Measurements from ENCODE around the gene CD82. TPM values are rescaled to one million over a fixed set of nuclear protein-coding genes. Genes with fewer than 3 reads are reported as not detected.

The CD82 gene
- total RNA-seq, 2 experiments from 2014 or later: 193 to 208 TPM

DNA sequence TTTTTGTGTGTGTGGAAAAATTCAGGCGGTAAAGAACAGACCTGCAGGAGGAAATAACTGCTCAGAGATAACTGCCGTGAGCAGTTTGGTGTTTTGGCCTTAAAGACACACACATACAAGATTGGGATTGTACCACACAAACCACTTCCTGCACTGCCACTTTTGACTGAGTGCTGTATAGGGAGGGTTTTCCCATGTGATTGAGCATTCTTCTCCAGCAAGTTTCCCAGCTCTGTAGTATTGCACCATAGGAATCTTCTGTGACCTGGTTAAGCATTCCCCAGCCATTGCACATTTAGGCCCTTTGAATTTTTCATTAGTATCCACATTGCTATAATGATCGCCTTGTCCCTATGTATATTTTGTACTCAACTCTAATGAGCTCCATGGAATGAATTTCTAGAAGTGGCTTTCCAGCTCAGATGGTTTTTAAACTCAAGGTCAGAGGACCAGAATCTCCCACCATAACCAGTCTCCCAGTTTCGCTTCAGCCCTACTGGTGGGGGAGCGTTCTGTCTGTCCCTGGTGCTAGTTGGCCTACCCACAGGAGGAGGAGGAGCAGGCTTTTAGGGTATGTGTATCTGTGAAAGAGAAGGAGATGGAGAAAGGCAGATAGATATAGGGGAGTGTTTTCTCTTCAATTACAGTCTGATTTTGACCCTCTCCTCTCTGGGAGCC, 9.3 kb downstream of the CD82 start:
- Mint-ChIP-seq H3K4me1 (peaks cover 91% of the 10 kb centered on the region), H3K4me3 (peak overlapping the region; percentile 59), H3K9me3 (no peaks in the 10 kb centered on the region), H3K36me3 (ENCODE audit: low read depth) (peaks cover 74% of the 10 kb centered on the region), H3K27ac (peak overlapping the region; percentile 93), H3K27me3 (no peaks in the 10 kb centered on the region)
- ChIA-PET POLR2A (interaction anchor here (0.6 to 2.4 kb wide), 10 partner anchors 8 to 42 kb away, joined by 3 to 15 read pairs (median 8); partner anchors contain the start of gene CD82), CTCF (interaction anchor here (1.0 to 2.8 kb wide), 8 partner anchors 10 to 336 kb away, joined by 3 to 13 read pairs (median 6); partner anchors contain the start of gene CD82)
- DNase-seq: peak; percentile 71

- POLR2A ChIA-PET: interaction anchor here (1.1 to 2.4 kb wide), 7 partner anchors 8 to 42 kb away, joined by 3 to 15 read pairs (median 10); no protein-coding TSS in a partner anchor
These were observed 9.8 kb downstream of the CD82 start for GRCh38 chr11:44575288-44575672.

GRCh38 chr11:44575962-44576361, 10.5 kb downstream of the CD82 start:
- ChIA-PET POLR2A (interaction anchor here (0.7 to 1.6 kb wide), 4 partner anchors 10 to 20 kb away, joined by 3 to 9 read pairs (median 3); partner anchors contain the start of gene CD82), CTCF (interaction anchor here (1.4 to 2.8 kb wide), 2 partner anchors 19 to 41 kb away, joined by 4 to 9 read pairs; no protein-coding TSS in a partner anchor)
- peaks cover 72% of the 10 kb centered on the region for H3K36me3 Mint-ChIP-seq (ENCODE audit: low read depth)
- H3K4me3 Mint-ChIP-seq: no peak overlapping the region
- no peaks in the 10 kb centered on the region for H3K27me3 Mint-ChIP-seq
- no peak for DNase-seq
- peak overlapping the region; percentile 93 for H3K27ac Mint-ChIP-seq
- no peaks in the 10 kb centered on the region for H3K9me3 Mint-ChIP-seq
- H3K4me1 Mint-ChIP-seq: peaks cover 84% of the 10 kb centered on the region

More at GRCh38 chr11:44575288-44575672, 9.8 kb downstream of the CD82 start:
- DNase-seq: peak; percentile 31
- no peaks in the 10 kb centered on the region for H3K9me3 Mint-ChIP-seq
- no peaks in the 10 kb centered on the region for H3K27me3 Mint-ChIP-seq
- CTCF ChIA-PET: interaction anchor here (1.4 to 2.8 kb wide), 7 partner anchors 10 to 336 kb away, joined by 4 to 13 read pairs (median 6); partner anchors contain the start of gene CD82
- peaks cover 75% of the 10 kb centered on the region for H3K36me3 Mint-ChIP-seq (ENCODE audit: low read depth)
- peaks cover 88% of the 10 kb centered on the region for H3K4me1 Mint-ChIP-seq
- peak overlapping the region; percentile 59 for H3K4me3 Mint-ChIP-seq
- H3K27ac Mint-ChIP-seq: peak overlapping the region; percentile 93

DNA sequence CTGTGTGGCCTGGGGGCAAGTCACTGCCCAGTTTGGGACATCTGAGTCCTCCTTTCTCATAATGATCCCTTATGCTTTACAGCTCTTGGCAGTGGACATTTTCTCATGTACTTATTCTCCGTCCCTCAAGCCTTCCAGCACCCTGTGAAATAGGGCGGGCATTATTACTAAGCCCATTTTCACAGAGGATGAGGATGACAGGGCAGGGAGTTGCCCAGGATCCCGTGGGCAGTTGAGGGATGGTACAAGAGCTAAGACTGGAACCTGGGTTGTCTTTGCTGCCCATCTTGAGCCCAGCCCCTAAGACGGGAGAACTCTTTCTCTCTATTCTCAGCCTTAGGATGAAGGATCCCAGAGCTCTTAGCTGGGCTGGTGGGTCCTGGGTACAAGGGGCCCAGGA, 11.2 kb downstream of the CD82 start:
- CTCF ChIA-PET: interaction anchor here (1.4 kb wide), 1 partner anchor 40 kb away, joined by 4 read pairs; no protein-coding TSS in a partner anchor
- no peak overlapping the region for H3K4me3 Mint-ChIP-seq
- no peaks in the 10 kb centered on the region for H3K9me3 Mint-ChIP-seq
- DNase-seq: no peak
- no peak overlapping the region for H3K27ac Mint-ChIP-seq
- peaks cover 75% of the 10 kb centered on the region for H3K36me3 Mint-ChIP-seq (ENCODE audit: low read depth)
- POLR2A ChIA-PET: interaction anchor here (0.7 to 1.1 kb wide), 4 partner anchors 11 to 35 kb away, joined by 3 to 9 read pairs (median 4); partner anchors contain the start of gene CD82
- H3K27me3 Mint-ChIP-seq: no peaks in the 10 kb centered on the region
- peaks cover 78% of the 10 kb centered on the region for H3K4me1 Mint-ChIP-seq

GRCh38 chr11:44577231-44577830, 11.9 kb downstream of the CD82 start:
- Mint-ChIP-seq H3K4me1 (peaks cover 71% of the 10 kb centered on the region), H3K27ac (peak overlapping the region; percentile 61), H3K4me3 (no peak overlapping the region), H3K27me3 (no peaks in the 10 kb centered on the region), H3K9me3 (no peaks in the 10 kb centered on the region), H3K36me3 (ENCODE audit: low read depth) (peaks cover 75% of the 10 kb centered on the region)
- ChIA-PET POLR2A (interaction anchor here (0.9 to 2.2 kb wide), 5 partner anchors 8 to 35 kb away, joined by 3 to 8 read pairs (median 5); partner anchors contain the start of gene CD82), CTCF (interaction anchor here (0.7 to 2.1 kb wide), 5 partner anchors 18 to 40 kb away, joined by 3 to 5 read pairs (median 3); no protein-coding TSS in a partner anchor)
- no peak for DNase-seq

DNA sequence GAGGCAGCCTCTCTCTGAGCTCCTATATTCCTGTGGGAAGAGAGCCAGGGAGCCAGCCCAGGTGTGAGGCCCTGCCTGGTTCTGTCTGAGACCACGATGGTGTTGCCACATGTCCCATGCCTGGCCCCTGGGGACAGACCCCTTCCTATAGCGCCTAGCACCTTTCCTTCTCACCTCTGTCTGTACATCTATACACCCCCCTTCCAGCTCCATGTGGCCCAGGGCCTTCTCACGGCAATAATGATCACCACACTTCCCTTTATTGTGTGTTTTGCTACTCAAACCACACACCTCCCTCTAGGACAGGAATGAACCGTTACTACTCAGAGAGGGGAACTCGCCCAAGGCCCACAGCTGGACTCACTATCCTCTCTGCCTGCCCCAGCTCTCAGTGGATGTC, 12.8 kb downstream of the CD82 start:
- ChIA-PET POLR2A (interaction anchor here (1.2 to 2.2 kb wide), 5 partner anchors 9 to 18 kb away, joined by 3 to 8 read pairs (median 5); partner anchors contain the start of gene CD82), CTCF (interaction anchor here (0.7 to 2.1 kb wide), 5 partner anchors 19 to 39 kb away, joined by 3 to 5 read pairs (median 3); no protein-coding TSS in a partner anchor)
- Mint-ChIP-seq H3K27me3 (no peaks in the 10 kb centered on the region), H3K4me1 (peaks cover 64% of the 10 kb centered on the region), H3K4me3 (no peak overlapping the region), H3K9me3 (peaks cover 3% of the 10 kb centered on the region), H3K27ac (peak overlapping the region; percentile 44), H3K36me3 (ENCODE audit: low read depth) (peaks cover 76% of the 10 kb centered on the region)
- DNase-seq: no peak

- POLR2A ChIA-PET: interaction anchor here (1.2 to 2.2 kb wide), 4 partner anchors 10 to 17 kb away, joined by 3 to 8 read pairs (median 6); partner anchors contain the start of gene CD82
- no peak overlapping the region for H3K4me3 Mint-ChIP-seq
These were observed 13.9 kb downstream of the CD82 start for GRCh38 chr11:44579302-44579761.

GRCh38 chr11:44580701-44581100, 15.2 kb downstream of the CD82 start:
- Mint-ChIP-seq H3K4me1 (peaks cover 49% of the 10 kb centered on the region), H3K36me3 (ENCODE audit: low read depth) (peaks cover 75% of the 10 kb centered on the region), H3K27ac (no peak overlapping the region), H3K4me3 (no peak overlapping the region), H3K9me3 (peaks cover 3% of the 10 kb centered on the region), H3K27me3 (no peaks in the 10 kb centered on the region)
- ChIA-PET POLR2A (no interaction called here), CTCF (no interaction called here)
- no peak for DNase-seq

More at GRCh38 chr11:44579302-44579761, 13.9 kb downstream of the CD82 start:
- CTCF ChIA-PET: interaction anchor here (2.1 kb wide), 1 partner anchor 38 kb away, joined by 5 read pairs; no protein-coding TSS in a partner anchor
- peaks cover 78% of the 10 kb centered on the region for H3K36me3 Mint-ChIP-seq (ENCODE audit: low read depth)
- H3K4me1 Mint-ChIP-seq: peaks cover 60% of the 10 kb centered on the region
- H3K27me3 Mint-ChIP-seq: no peaks in the 10 kb centered on the region
- DNase-seq: no peak
- peaks cover 3% of the 10 kb centered on the region for H3K9me3 Mint-ChIP-seq
- no peak overlapping the region for H3K27ac Mint-ChIP-seq

GRCh38 chr11:44581246-44581645, 15.8 kb downstream of the CD82 start:
- ChIA-PET POLR2A (no interaction called here), CTCF (interaction anchor here (1.5 kb wide), 1 partner anchor 24 kb away, joined by 3 read pairs; no protein-coding TSS in a partner anchor)
- no peak for DNase-seq
- Mint-ChIP-seq H3K9me3 (peaks cover 3% of the 10 kb centered on the region), H3K27me3 (no peaks in the 10 kb centered on the region), H3K27ac (no peak overlapping the region), H3K36me3 (ENCODE audit: low read depth) (peaks cover 70% of the 10 kb centered on the region), H3K4me1 (peaks cover 43% of the 10 kb centered on the region), H3K4me3 (no peak overlapping the region)

- H3K36me3 Mint-ChIP-seq (ENCODE audit: low read depth): peaks cover 74% of the 10 kb centered on the region
- peaks cover 34% of the 10 kb centered on the region for H3K4me1 Mint-ChIP-seq
- DNase-seq: no peak
- H3K4me3 Mint-ChIP-seq: no peak overlapping the region
- H3K9me3 Mint-ChIP-seq: peaks cover 3% of the 10 kb centered on the region
- H3K27ac Mint-ChIP-seq: no peak overlapping the region
- ChIA-PET POLR2A (interaction anchor here (1.5 to 2.8 kb wide), 3 partner anchors 9 to 14 kb away, joined by 7 to 8 read pairs (median 8); no protein-coding TSS in a partner anchor), CTCF (interaction anchor here (0.5 to 2.1 kb wide), 5 partner anchors 13 to 683 kb away, joined by 3 to 8 read pairs (median 4); no protein-coding TSS in a partner anchor)
- H3K27me3 Mint-ChIP-seq: no peaks in the 10 kb centered on the region
These were observed 17.3 kb downstream of the CD82 start for GRCh38 chr11:44582641-44583352.

DNA sequence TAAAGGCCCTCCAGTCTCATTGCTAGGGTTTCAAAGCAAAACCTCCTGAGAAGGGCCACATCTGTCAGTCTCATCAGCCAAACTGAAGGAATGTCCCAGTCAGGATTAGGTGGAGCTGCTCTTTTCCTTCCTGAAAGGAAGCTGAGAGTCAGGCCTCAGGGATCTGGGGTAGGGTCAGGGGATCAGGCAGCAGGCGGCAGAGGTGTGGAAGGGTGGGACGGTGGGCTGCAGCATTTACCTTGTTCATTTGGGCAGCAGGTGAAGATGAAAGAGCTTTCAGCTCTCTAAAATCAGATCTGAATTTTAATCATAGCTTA, 17.8 kb downstream of the CD82 start:
- POLR2A ChIA-PET: interaction anchor here (1.5 to 2.8 kb wide), 4 partner anchors 9 to 18 kb away, joined by 3 to 8 read pairs (median 8); partner anchors contain the start of gene CD82
- no peak for DNase-seq
- H3K27me3 Mint-ChIP-seq: no peaks in the 10 kb centered on the region
- H3K36me3 Mint-ChIP-seq (ENCODE audit: low read depth): peaks cover 75% of the 10 kb centered on the region
- no peak overlapping the region for H3K4me3 Mint-ChIP-seq
- H3K9me3 Mint-ChIP-seq: peaks cover 3% of the 10 kb centered on the region
- CTCF ChIA-PET: interaction anchor here (1.0 to 2.1 kb wide), 4 partner anchors 11 to 28 kb away, joined by 4 to 8 read pairs (median 5); no protein-coding TSS in a partner anchor
- peaks cover 30% of the 10 kb centered on the region for H3K4me1 Mint-ChIP-seq
- H3K27ac Mint-ChIP-seq: no peak overlapping the region

DNA sequence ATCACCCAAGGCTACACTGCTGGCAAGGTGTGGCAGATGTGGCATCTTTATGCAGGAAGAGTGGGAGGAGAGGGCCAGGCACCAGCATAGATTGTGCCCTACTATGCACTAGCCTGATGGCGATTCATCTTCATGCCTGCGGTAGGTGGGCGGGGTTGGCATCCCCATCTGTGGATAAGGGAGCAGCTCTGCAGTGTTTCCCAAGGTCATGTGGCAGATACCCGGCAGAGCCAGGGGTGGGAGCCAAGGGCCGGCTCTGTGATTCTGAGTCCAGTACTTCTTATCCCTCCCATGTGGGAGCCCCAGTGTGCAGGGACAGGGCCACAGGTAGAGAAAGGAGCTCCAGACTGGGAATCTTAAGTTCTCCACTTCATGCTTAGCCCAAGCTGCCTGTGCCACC, 20.0 kb downstream of the CD82 start:
- Mint-ChIP-seq H3K27ac (no peak overlapping the region), H3K9me3 (peaks cover 3% of the 10 kb centered on the region), H3K4me3 (no peak overlapping the region), H3K4me1 (peaks cover 35% of the 10 kb centered on the region), H3K36me3 (ENCODE audit: low read depth) (peaks cover 76% of the 10 kb centered on the region), H3K27me3 (no peaks in the 10 kb centered on the region)
- CTCF ChIA-PET: no interaction called here
- DNase-seq: no peak
- POLR2A ChIA-PET: interaction anchor here (2.4 to 2.8 kb wide), 2 partner anchors 11 to 17 kb away, joined by 8 read pairs; no protein-coding TSS in a partner anchor

All from activated CD4-positive, alpha-beta memory T cell treated with anti-CD3 and anti-CD28 coated beads, Interleukin-2, amount 10 ng/mL, durations not matched to agents 7 days and 5 days (primary cell).